Parathyroid adenoma (tissue), 2 donors: ENCODE results near the gene TFDP1.

Experiments used
- H2AFZ ChIP-seq: fragments of 300-600 bp; sonication (generic); one replicate; pipeline ENCODE4 v1.7.0; 2017; ENCODE audit warnings: antibody characterized with exemption, mild to moderate bottlenecking
- H3K27ac ChIP-seq: fragments of 300-600 bp; sonication (generic); one replicate; pipeline ENCODE4 v1.7.0; 2017
- H3K27me3 ChIP-seq: fragments of 300-600 bp; sonication (generic); one replicate; pipeline ENCODE4 v1.7.0; 2017; ENCODE audit warnings: low read length; ENCODE audit not compliant: control insufficient read depth, insufficient read depth
- H3K36me3 ChIP-seq: fragments of 300-600 bp; sonication (generic); one replicate; pipeline ENCODE4 v1.7.0; 2017; ENCODE audit warnings: low read length; ENCODE audit not compliant: control insufficient read depth, insufficient read depth
- H3K4me1 ChIP-seq: fragments of 300-600 bp; sonication (generic); one replicate; pipeline ENCODE4 v1.7.0; 2017; ENCODE audit warnings: control low read depth
- H3K4me2 ChIP-seq: fragments of 300-600 bp; sonication (generic); one replicate; pipeline ENCODE4 v1.7.0; 2017; ENCODE audit warnings: low read length
- H3K4me3 ChIP-seq: fragments of 300-600 bp; sonication (generic); one replicate; pipeline ENCODE4 v1.7.0; 2017; ENCODE audit warnings: low read depth, low read length
- H3K79me2 ChIP-seq: fragments of 300-600 bp; sonication (generic); one replicate; pipeline ENCODE4 v1.7.0; 2017; ENCODE audit warnings: control low read depth
- H3K9ac ChIP-seq: fragments of 300-600 bp; sonication (generic); one replicate; pipeline ENCODE4 v1.7.0; 2017; ENCODE audit warnings: mild to moderate bottlenecking
- H3K9me3 ChIP-seq: fragments of 300-600 bp; sonication (generic); one replicate; pipeline ENCODE4 v1.7.0; 2017; ENCODE audit warnings: low read length; ENCODE audit not compliant: control insufficient read depth
- CTCF ChIP-seq: fragments of 300-600 bp; sonication (generic); IDR thresholded peaks from one replicate; pipeline ENCODE4 v1.7.0; 2017; ENCODE audit warnings: antibody characterized with exemption, mild to moderate bottlenecking
- donor health status: primary hyperparathyroidism.

The TFDP1 gene

GRCh38 chr13:113603116-113603710, 18.7 kb downstream of the TFDP1 start:
- Histone ChIP-seq H3K79me2 (peaks cover 15% of the 10 kb centered on the region), H2AFZ (no peak overlapping the region), H3K9ac (no peak overlapping the region), H3K4me2 (no peak overlapping the region), H3K36me3 (no peaks in the 10 kb centered on the region), H3K4me3 (no peak overlapping the region), H3K4me1 (no peaks in the 10 kb centered on the region), H3K9me3 (no peaks in the 10 kb centered on the region), H3K27me3 (no peaks in the 10 kb centered on the region), H3K27ac (no peak overlapping the region)
- no peak for TF ChIP-seq CTCF

- no peak for TF ChIP-seq CTCF
- no peaks in the 10 kb centered on the region for H3K9me3 ChIP-seq
- H3K27me3 ChIP-seq = no peaks in the 10 kb centered on the region
- H3K4me2 ChIP-seq = no peak overlapping the region
- no peak overlapping the region for H3K9ac ChIP-seq
- no peak overlapping the region for H2AFZ ChIP-seq
- no peaks in the 10 kb centered on the region for H3K36me3 ChIP-seq
- no peak overlapping the region for H3K27ac ChIP-seq
- no peaks in the 10 kb centered on the region for H3K4me1 ChIP-seq
- peaks cover 15% of the 10 kb centered on the region for H3K79me2 ChIP-seq
- H3K4me3 ChIP-seq = no peak overlapping the region
These were observed 19.6 kb downstream of the TFDP1 start for GRCh38 chr13:113604186-113604585.

GRCh38 chr13:113605461-113605860, 20.9 kb downstream of the TFDP1 start:
- no peak overlapping the region for H3K4me3 ChIP-seq
- no peak overlapping the region for H2AFZ ChIP-seq
- H3K9ac ChIP-seq = no peak overlapping the region
- H3K4me1 ChIP-seq = no peaks in the 10 kb centered on the region
- H3K36me3 ChIP-seq = no peaks in the 10 kb centered on the region
- TF ChIP-seq CTCF = no peak
- no peak overlapping the region for H3K4me2 ChIP-seq
- H3K9me3 ChIP-seq = no peaks in the 10 kb centered on the region
- no peak overlapping the region for H3K27ac ChIP-seq
- peaks cover 2% of the 10 kb centered on the region for H3K79me2 ChIP-seq
- H3K27me3 ChIP-seq = no peaks in the 10 kb centered on the region

GRCh38 chr13:113605866-113606438, 21.4 kb downstream of the TFDP1 start:
- no peaks in the 10 kb centered on the region for H3K9me3 ChIP-seq
- no peaks in the 10 kb centered on the region for H3K79me2 ChIP-seq
- H3K4me1 ChIP-seq = no peaks in the 10 kb centered on the region
- no peak overlapping the region for H2AFZ ChIP-seq
- no peak for TF ChIP-seq CTCF
- H3K4me3 ChIP-seq = no peak overlapping the region
- H3K27me3 ChIP-seq = no peaks in the 10 kb centered on the region
- no peaks in the 10 kb centered on the region for H3K36me3 ChIP-seq
- no peak overlapping the region for H3K4me2 ChIP-seq
- H3K27ac ChIP-seq = no peak overlapping the region
- H3K9ac ChIP-seq = no peak overlapping the region
